GM23338 (cell line): Measurements from ENCODE around the gene MAD2L2. TPM values are rescaled to one million over a fixed set of nuclear protein-coding genes. Genes with fewer than 3 reads are reported as not detected.
A peak's percentile ranks its signal among the peaks of the same experiment; 100 is the strongest.

ENCODE experiments used
- ATAC-seq: fragments of 200-7000 bp; cut with Tn5 transposase; 3 replicates; pipeline ENCODE4 v1.9.1; 2020
- DNase-seq: peaks from one replicate; pipeline ENCODE4 v3.0.0-alpha.2; 2015; ENCODE audit warnings: low spot score
- H2AFZ ChIP-seq: fragments of 200-600 bp; sonication (generic); 2 replicates; pipeline ENCODE4 v1.8.0; 2016; ENCODE audit warnings: antibody characterized with exemption, mild to moderate bottlenecking, moderate library complexity
- H3F3A ChIP-seq: fragments of 200-600 bp; sonication (generic); replicated peaks from 2 replicates; pipeline ENCODE4 v1.8.0; 2017; ENCODE audit warnings: antibody characterized with exemption, mixed run types, low read depth
- H3K27ac ChIP-seq: fragments of 200-600 bp; sonication (generic); 2 replicates; pipeline ENCODE4 v1.6.1; 2016; ENCODE audit warnings: low read depth
- H3K27me3 ChIP-seq: fragments of 200-600 bp; sonication (generic); 2 replicates; pipeline ENCODE4 v1.8.0; 2016; ENCODE audit warnings: mild to moderate bottlenecking, mixed run types, moderate library complexity; ENCODE audit not compliant: insufficient read depth
- H3K36me3 ChIP-seq: fragments of 200-600 bp; sonication (generic); 2 replicates; pipeline ENCODE4 v1.8.0; 2016; ENCODE audit warnings: mild to moderate bottlenecking; ENCODE audit not compliant: insufficient read depth
- H3K4me1 ChIP-seq: fragments of 200-600 bp; sonication (generic); 2 replicates; pipeline ENCODE4 v1.8.0; 2016; ENCODE audit warnings: mild to moderate bottlenecking, moderate library complexity; ENCODE audit not compliant: insufficient read depth
- H3K4me2 ChIP-seq: fragments of 200-600 bp; sonication (generic); 2 replicates; pipeline ENCODE4 v1.7.1; 2017; ENCODE audit warnings: mixed run types
- H3K4me3 ChIP-seq: fragments of 200-600 bp; sonication (generic); 2 replicates; pipeline ENCODE4 v1.6.1; 2016; ENCODE audit warnings: mixed run types
- H3K79me2 ChIP-seq: fragments of 200-600 bp; sonication (generic); replicated peaks from 2 replicates; pipeline ENCODE4 v1.8.0; 2017; ENCODE audit warnings: mild to moderate bottlenecking; ENCODE audit not compliant: insufficient read depth
- H3K9me2 ChIP-seq: fragments of 200-600 bp; sonication (generic); 2 replicates; pipeline ENCODE4 v1.8.0; 2017; ENCODE audit not compliant: insufficient read depth
- H4K20me1 ChIP-seq: fragments of 200-600 bp; sonication (generic); replicated peaks from 2 replicates; pipeline ENCODE4 v1.8.0; 2017; ENCODE audit warnings: mild to moderate bottlenecking; ENCODE audit not compliant: insufficient read depth
- H3K27ac Mint-ChIP-seq: 2 replicates; pipeline ENCODE4 v1.8.0; 2020; ENCODE audit warnings: inconsistent platforms, mild to moderate bottlenecking, moderate library complexity, mixed read lengths
- H3K27me3 Mint-ChIP-seq: 3 replicates; pipeline ENCODE4 v1.8.0; 2022; ENCODE audit warnings: low read depth, mild to moderate bottlenecking, moderate library complexity, mixed read lengths, inconsistent platforms; ENCODE audit not compliant: insufficient read depth, poor library complexity
- H3K36me3 Mint-ChIP-seq: 3 replicates; pipeline ENCODE4 v1.8.0; 2021; ENCODE audit warnings: low read depth, mild to moderate bottlenecking, inconsistent platforms, moderate library complexity, mixed read lengths
- H3K4me1 Mint-ChIP-seq: 3 replicates; pipeline ENCODE4 v1.8.0; 2020; ENCODE audit warnings: mild to moderate bottlenecking, inconsistent platforms, mixed read lengths
- H3K4me3 Mint-ChIP-seq: 3 replicates; pipeline ENCODE4 v1.8.0; 2021; ENCODE audit warnings: moderate library complexity, mild to moderate bottlenecking, inconsistent platforms, mixed read lengths
- H3K9me3 Mint-ChIP-seq: 3 replicates; pipeline ENCODE4 v1.8.0; 2020; ENCODE audit warnings: moderate library complexity, mild to moderate bottlenecking, inconsistent platforms, mixed read lengths
- CREB1 ChIP-seq: fragments of 250-450 bp; sonication (Bioruptor Pico); IDR thresholded peaks from 2 replicates; pipeline ENCODE4 v1.5.0; 2020; ENCODE audit warnings: low read depth, mild to moderate bottlenecking, moderate library complexity
- CTCF ChIP-seq, 2 experiments: fragments of 200-600 bp in 1 of 2; sonication (generic) in 1 of 2; conservative IDR thresholded peaks; 2 replicates each; pipeline versions ENCODE4 v1.5.1 to v1.6.1; 2016 to 2017; ENCODE audit warnings: antibody characterized with exemption in 2 of 2, low read depth in 2 of 2, mild to moderate bottlenecking in 2 of 2, moderate library complexity in 1 of 2
- ETS1 ChIP-seq: IDR thresholded peaks from 2 replicates; pipeline ENCODE4 v1.6.1; 2016; ENCODE audit warnings: antibody characterized with exemption
- EZH2 ChIP-seq: fragments of 200-600 bp; sonication (generic); IDR thresholded peaks from one replicate; pipeline ENCODE4 v1.8.0; 2017; ENCODE audit warnings: antibody characterized with exemption, mild to moderate bottlenecking, low read depth; ENCODE audit not compliant: unreplicated experiment
- EZH2phosphoT487 ChIP-seq: fragments of 200-600 bp; sonication (generic); IDR thresholded peaks from one replicate; pipeline ENCODE4 v1.8.1; 2018; ENCODE audit warnings: antibody characterized with exemption; ENCODE audit not compliant: unreplicated experiment
- JUNB ChIP-seq: IDR thresholded peaks from one replicate; pipeline ENCODE4 v1.6.1; 2016; ENCODE audit warnings: antibody characterized with exemption; ENCODE audit not compliant: unreplicated experiment
- NANOG ChIP-seq: IDR thresholded peaks from 2 replicates; pipeline ENCODE4 v1.6.1; 2016; ENCODE audit warnings: antibody characterized with exemption, borderline replicate concordance
- POLR2AphosphoS5 ChIP-seq: IDR thresholded peaks from 2 replicates; pipeline ENCODE4 v1.6.1; 2016; ENCODE audit warnings: antibody characterized with exemption, low read depth
- REST ChIP-seq: IDR thresholded peaks from one replicate; pipeline ENCODE4 v1.6.1; 2018; ENCODE audit warnings: antibody characterized with exemption; ENCODE audit not compliant: unreplicated experiment
- ZNF331 ChIP-seq: fragments of 250-450 bp; sonication (Bioruptor Pico); IDR thresholded peaks from 2 replicates; pipeline ENCODE4 v1.5.0; 2020; ENCODE audit warnings: low read depth, mild to moderate bottlenecking, moderate library complexity
- ZNF462 ChIP-seq: fragments of 250-450 bp; sonication (Bioruptor Pico); IDR thresholded peaks from 2 replicates; pipeline ENCODE4 v1.5.0; 2020; ENCODE audit warnings: mild to moderate bottlenecking, moderate library complexity
- polyA plus RNA-seq: library from polyadenylated mRNA; unstranded; fragments of >200 nt; fragmentation: Nextera tagmentation; extraction: Ambion mirVana; gene quantifications from 2 replicates; pipeline ENCODE4 v1.2.1, GENCODE V29; 2016
- total RNA-seq: library from RNA; depleted of rRNA; stranded (reverse); fragments of >200 nt; shearing (Covaris generic); gene quantifications from 2 replicates; pipeline ENCODE4 v1.2.3, GENCODE V29; 2014

Gene MAD2L2
- total and polyA plus RNA-seq, 2 experiments from 2014 or later = 498 to 552 TPM

GRCh38 chr1:11704194-11704529 lies 23.2 kb upstream of the MAD2L2 start:
- Histone ChIP-seq H3K4me2 (no peak overlapping the region), H3K9me2 (no peaks in the 10 kb centered on the region), H2AFZ (no peak overlapping the region), H3K27me3 (no peaks in the 10 kb centered on the region), H3K4me1 (peaks cover 51% of the 10 kb centered on the region), H3F3A (peaks cover 27% of the 10 kb centered on the region), H3K36me3 (no peaks in the 10 kb centered on the region; the same call in 1 of the 2 replicates), H4K20me1 (no peaks in the 10 kb centered on the region), H3K4me3 (no peak overlapping the region), H3K27ac (no peak overlapping the region), H3K79me2 (peaks cover 26% of the 10 kb centered on the region)
- peaks cover 12% of the 10 kb centered on the region for H3K27me3 Mint-ChIP-seq
- no peak for TF ChIP-seq ETS1
- TF ChIP-seq EZH2 = no peak
- no peak for TF ChIP-seq REST
- no peak for TF ChIP-seq JUNB
- no peak for TF ChIP-seq CTCF (conservative IDR thresholded peaks at IDR 0.05; ENCODE audit: low read depth in 2 of 2)
- no peak for TF ChIP-seq ZNF331 (CRISPR knock-in tag)
- no peak for TF ChIP-seq POLR2AphosphoS5
- no peak for TF ChIP-seq NANOG
- TF ChIP-seq EZH2phosphoT487 = no peak
- TF ChIP-seq ZNF462 (CRISPR knock-in tag) = no peak
- TF ChIP-seq CREB1 = no peak
- no peak overlapping the region; the same call in 2 of the 3 replicates for H3K4me3 Mint-ChIP-seq
- ATAC-seq = peak; percentile 72
- DNase-seq = peak; percentile 62
- no peaks in the 10 kb centered on the region for H3K9me3 Mint-ChIP-seq
- peak overlapping the region; percentile 49; the same call in 1 of the 2 replicates for H3K27ac Mint-ChIP-seq
- peaks cover 60% of the 10 kb centered on the region for H3K4me1 Mint-ChIP-seq
- H3K36me3 Mint-ChIP-seq = peaks cover 7% of the 10 kb centered on the region; the same call in 1 of the 3 replicates
